SK-N-SH treated with all-trans-retinoic acid at 6 μM for 48 hours (cell line): ENCODE data around the gene SMIM10L2A.

ENCODE experiments used
- ATAC-seq: fragments of 200-7000 bp; cut with Tn5 transposase; 3 replicates; pipeline ENCODE4 v1.9.1; 2020; ENCODE audit warnings: mild to moderate bottlenecking, moderate library complexity
- ARNTL ChIP-seq: fragments of 450-650 bp; formaldehyde crosslinking; IDR thresholded peaks from 2 replicates; pipeline ENCODE4 v1.5.0; 2020; ENCODE audit warnings: low read depth, mild to moderate bottlenecking, moderate library complexity, borderline replicate concordance
- BACH2 ChIP-seq: fragments of 250-450 bp; sonication (Bioruptor Pico); IDR thresholded peaks from 2 replicates; pipeline ENCODE4 v1.9.0; 2021; ENCODE audit warnings: mild to moderate bottlenecking, borderline replicate concordance
- CREB5 ChIP-seq: fragments of 250-450 bp; sonication (Bioruptor Pico); IDR thresholded peaks from 2 replicates; pipeline ENCODE4 v1.5.1; 2020; ENCODE audit warnings: low read depth, mild to moderate bottlenecking, moderate library complexity
- CSDC2 ChIP-seq: fragments of 250-450 bp; sonication (Bioruptor Pico); IDR thresholded peaks from 2 replicates; pipeline ENCODE4 v1.5.0; 2020; ENCODE audit warnings: mild to moderate bottlenecking, moderate library complexity
- CSRNP3 ChIP-seq: fragments of 250-450 bp; sonication (Bioruptor Pico); IDR thresholded peaks from 2 replicates; pipeline ENCODE4 v1.5.1; 2021; ENCODE audit warnings: mild to moderate bottlenecking, moderate library complexity
- ESRRG ChIP-seq: fragments of 250-450 bp; sonication (Bioruptor Pico); IDR thresholded peaks from 2 replicates; pipeline ENCODE4 v1.6.1; 2021; ENCODE audit warnings: mild to moderate bottlenecking
- GLIS3 ChIP-seq: fragments of 250-450 bp; sonication (Bioruptor Pico); IDR thresholded peaks from 2 replicates; pipeline ENCODE4 v1.5.0; 2020; ENCODE audit warnings: mild to moderate bottlenecking, moderate library complexity
- ISL1 ChIP-seq: fragments of 250-450 bp; sonication (Bioruptor Pico); IDR thresholded peaks from 2 replicates; pipeline ENCODE4 v2.1.2; 2022; ENCODE audit warnings: mild to moderate bottlenecking, moderate library complexity
- OSR1 ChIP-seq: fragments of 250-450 bp; sonication (Bioruptor Pico); IDR thresholded peaks from 2 replicates; pipeline ENCODE4 v1.8.0; 2022; ENCODE audit warnings: moderate library complexity, mild to moderate bottlenecking, inconsistent platforms
- POU6F1 ChIP-seq: fragments of 250-450 bp; sonication (Bioruptor Pico); IDR thresholded peaks from 2 replicates; pipeline ENCODE4 v1.8.0; 2021; ENCODE audit warnings: low read depth, mild to moderate bottlenecking, moderate library complexity, borderline replicate concordance
- PPARA ChIP-seq: fragments of 250-450 bp; sonication (Bioruptor Pico); IDR thresholded peaks from 2 replicates; pipeline ENCODE4 v1.5.0; 2020; ENCODE audit warnings: mild to moderate bottlenecking, borderline replicate concordance
- RARB ChIP-seq: fragments of 250-450 bp; sonication (Bioruptor Pico); IDR thresholded peaks from 2 replicates; pipeline ENCODE4 v1.8.0; 2021; ENCODE audit warnings: mild to moderate bottlenecking, moderate library complexity
- SNAI2 ChIP-seq: fragments of 250-450 bp; sonication (Bioruptor Pico); IDR thresholded peaks from 2 replicates; pipeline ENCODE4 v1.5.0; 2020; ENCODE audit warnings: mild to moderate bottlenecking, moderate library complexity
- TCF4 ChIP-seq: fragments of 250-450 bp; sonication (Bioruptor Pico); IDR thresholded peaks from 2 replicates; pipeline ENCODE4 v1.8.0; 2021; ENCODE audit warnings: mild to moderate bottlenecking, moderate library complexity, borderline replicate concordance
- TOX ChIP-seq: fragments of 250-450 bp; sonication (Bioruptor Pico); IDR thresholded peaks from 2 replicates; pipeline ENCODE4 v1.8.0; 2021; ENCODE audit warnings: mild to moderate bottlenecking, moderate library complexity, borderline replicate concordance
- TSHZ2 ChIP-seq: fragments of 250-450 bp; sonication (Bioruptor Pico); IDR thresholded peaks from 2 replicates; pipeline ENCODE4 v1.5.0; 2020; ENCODE audit warnings: mild to moderate bottlenecking, moderate library complexity
- ZFP3 ChIP-seq: fragments of 250-450 bp; sonication (Bioruptor Pico); IDR thresholded peaks from 2 replicates; pipeline ENCODE4 v1.5.0; 2020; ENCODE audit warnings: mild to moderate bottlenecking, moderate library complexity
- ZFP30 ChIP-seq: fragments of 450-650 bp; formaldehyde crosslinking; IDR thresholded peaks from 2 replicates; pipeline ENCODE4 v1.5.0; 2022; ENCODE audit warnings: mild to moderate bottlenecking, moderate library complexity
- ZNF565 ChIP-seq: fragments of 450-650 bp; formaldehyde crosslinking; conservative IDR thresholded peaks from 2 replicates; pipeline ENCODE4 v1.5.0; 2020; ENCODE audit warnings: low read depth, mild to moderate bottlenecking, moderate library complexity
- ZNF70 ChIP-seq: fragments of 450-650 bp; formaldehyde crosslinking; IDR thresholded peaks from 2 replicates; pipeline ENCODE4 v1.5.0; 2020; ENCODE audit warnings: mild to moderate bottlenecking, moderate library complexity
- ZNF8 ChIP-seq: fragments of 450-650 bp; formaldehyde crosslinking; IDR thresholded peaks from 2 replicates; pipeline ENCODE4 v1.5.0; 2020; ENCODE audit warnings: mild to moderate bottlenecking, moderate library complexity

The SMIM10L2A gene

GRCh38 chrX:135435139-135435922 lies 13.6 kb downstream of the SMIM10L2A start:
- no peak for TF ChIP-seq BACH2 (CRISPR knock-in tag)
- no peak for TF ChIP-seq PPARA (CRISPR knock-in tag)
- no peak for TF ChIP-seq OSR1
- no peak for TF ChIP-seq SNAI2 (CRISPR knock-in tag)
- no peak for TF ChIP-seq ZNF565
- TF ChIP-seq CSRNP3 (CRISPR knock-in tag) = no peak
- no peak for TF ChIP-seq ZFP30 (CRISPR knock-in tag)
- TF ChIP-seq TOX = no peak
- no peak for TF ChIP-seq ARNTL (CRISPR knock-in tag)
- TF ChIP-seq ESRRG (CRISPR knock-in tag) = no peak
- TF ChIP-seq ZNF8 = no peak
- no peak for TF ChIP-seq ZFP3 (CRISPR knock-in tag)
- no peak for TF ChIP-seq CREB5 (CRISPR knock-in tag)
- no peak for TF ChIP-seq POU6F1 (CRISPR knock-in tag)
- TF ChIP-seq CSDC2 (CRISPR knock-in tag) = no peak
- no peak for TF ChIP-seq RARB (CRISPR knock-in tag)
- TF ChIP-seq ISL1 (CRISPR knock-in tag) = no peak
- TF ChIP-seq TCF4 (CRISPR knock-in tag) = no peak
- TF ChIP-seq ZNF70 (CRISPR knock-in tag) = no peak
- no peak for ATAC-seq

- TF ChIP-seq BACH2 (CRISPR knock-in tag) = no peak
- TF ChIP-seq ISL1 (CRISPR knock-in tag) = no peak
- no peak for TF ChIP-seq SNAI2 (CRISPR knock-in tag)
- TF ChIP-seq CSDC2 (CRISPR knock-in tag) = no peak
- TF ChIP-seq TCF4 (CRISPR knock-in tag) = no peak
- TF ChIP-seq GLIS3 (CRISPR knock-in tag) = no peak
- no peak for ATAC-seq
Observed at GRCh38 chrX:135435933-135436332, 14.2 kb downstream of the SMIM10L2A start.

GRCh38 chrX:135436456-135436855 lies 14.7 kb downstream of the SMIM10L2A start:
- no peak for TF ChIP-seq TSHZ2
- TF ChIP-seq ZFP30 (CRISPR knock-in tag) = no peak
- no peak for TF ChIP-seq CREB5 (CRISPR knock-in tag)
- no peak for ATAC-seq
